Gastroesophageal sphincter (tissue), 4 donors: ENCODE data around the gene TRMT44. TPM values are rescaled to one million over a fixed set of nuclear protein-coding genes. Genes with fewer than 3 reads are reported as not detected.

Source experiments
- ATAC-seq: fragments of 150-250 bp; one replicate; pipeline ENCODE4 v1.9.1; 2016; ENCODE audit warnings: mild to moderate bottlenecking, moderate library complexity
- H3K27ac ChIP-seq, 4 donors: fragments of 200-600 bp; sonication (generic) in 3 of 4; 1 replicate in 3 of 4; 2 replicates in 1 of 4; pipeline ENCODE4 v1.5.1; 2016 to 2019
- H3K27me3 ChIP-seq: fragments of 200-600 bp; sonication (generic); one replicate; pipeline ENCODE4 v1.5.1; 2019
- H3K36me3 ChIP-seq, 2 donors: fragments of 200-600 bp; sonication (generic); one replicate each; pipeline ENCODE4 v1.5.1; 2019; ENCODE audit warnings: control low read depth in 1 of 2
- H3K4me1 ChIP-seq, 3 donors: fragments of 200-600 bp; sonication (generic); 1 replicate in 2 of 3; 2 replicates in 1 of 3; pipeline ENCODE4 v1.5.1; 2016 to 2019; ENCODE audit warnings: control low read depth in 2 of 3
- H3K4me3 ChIP-seq, 2 donors: fragments of 200-600 bp; sonication (generic); one replicate each; pipeline ENCODE4 v1.5.1; 2019; ENCODE audit warnings: mild to moderate bottlenecking in 1 of 2, moderate library complexity in 1 of 2
- H3K9me3 ChIP-seq, 3 donors: fragments of 200-600 bp; sonication (generic); one replicate each; pipeline ENCODE4 v1.5.1; 2017 to 2019; ENCODE audit warnings: control low read depth in 2 of 3
- EP300 ChIP-seq: sonication (generic); formaldehyde crosslinking; IDR thresholded peaks from one replicate; pipeline ENCODE4 v1.6.1; 2017; ENCODE audit warnings: antibody characterized with exemption, mild to moderate bottlenecking
- POLR2A ChIP-seq, 2 donors: fragments of 450-650 bp; IDR thresholded peaks; one replicate each; pipeline ENCODE4 v1.6.1; 2017; ENCODE audit warnings: antibody characterized with exemption in 2 of 2, mild to moderate bottlenecking in 2 of 2, moderate library complexity in 1 of 2
- POLR2AphosphoS5 ChIP-seq: sonication (generic); formaldehyde crosslinking; IDR thresholded peaks from one replicate; pipeline ENCODE4 v1.6.1; 2017; ENCODE audit warnings: antibody characterized with exemption
- WGBS, 2 donors: methylation state at CpG; one replicate each; pipeline ENCODE4 v1.1.5; 2018; ENCODE audit warnings: low coverage in 1 of 2; 5-methylcytosine and 5-hydroxymethylcytosine counted together
- total RNA-seq, 4 donors: library from RNA; depleted of rRNA; stranded (reverse); fragments of >200 nt; gene quantifications; one replicate each; pipeline ENCODE4 v1.1.0, GENCODE V29; 2016
- TF ChIP-seq, protein P1 (sequence below), 4 experiments: fragments of 200-600 bp in 2 of 4; fragments of 450-650 bp in 2 of 4; sonication (generic) in 1 of 4; IDR thresholded peaks; one replicate each; pipeline ENCODE4 v1.5.1; 2017 to 2019; ENCODE audit warnings: antibody characterized with exemption in 4 of 4, mild to moderate bottlenecking in 2 of 4, moderate library complexity in 2 of 4

TRMT44 gene
- total RNA-seq, 4 donors from 2014 or later = 12.0 to 27.9 (median 20.9) TPM

DNA sequence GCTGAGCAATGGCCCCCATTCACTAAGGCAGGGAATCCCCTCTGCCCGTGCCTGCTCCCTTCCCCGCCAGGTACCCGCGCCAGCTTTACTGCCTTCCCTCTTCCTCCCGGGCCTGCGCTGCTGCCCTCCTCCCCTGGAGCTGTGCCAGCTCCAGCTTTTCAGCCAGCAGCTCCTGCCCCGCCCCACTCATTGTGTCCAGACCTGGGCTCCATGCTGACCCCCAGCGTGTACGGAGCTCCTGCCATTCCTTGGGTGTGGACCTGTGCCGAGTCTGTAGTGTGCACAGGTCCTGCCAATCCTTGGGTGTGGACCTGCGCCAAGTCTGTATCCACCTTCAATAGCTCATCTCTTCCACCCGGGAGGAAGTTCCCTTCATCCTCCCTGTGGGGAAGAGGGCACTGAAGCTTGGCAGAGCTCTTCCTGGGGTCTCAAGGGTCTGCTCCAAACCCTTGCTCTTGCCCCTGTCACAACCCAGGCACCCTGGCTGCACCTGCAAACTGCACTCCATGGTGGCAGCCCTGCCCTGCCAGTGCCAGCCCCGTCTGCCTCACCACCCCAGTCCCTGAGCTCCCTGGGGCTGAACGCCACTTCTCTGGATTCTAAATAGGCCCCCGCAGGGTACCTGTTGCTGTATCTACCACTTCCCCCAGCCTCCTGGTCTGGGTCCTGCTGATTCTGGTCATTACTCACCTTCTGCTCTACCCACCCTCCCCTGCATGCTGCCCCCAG, 63.9 kb downstream of the TRMT44 start:
- Histone ChIP-seq H3K27ac (no peak overlapping the region), H3K9me3 (no peaks in the 10 kb centered on the region), H3K27me3 (peaks cover 20% of the 10 kb centered on the region), H3K4me1 (peaks cover 0 to 60% (median 24%) of the 10 kb centered on the region in 3 donors), H3K4me3 (no peak overlapping the region), H3K36me3 (no peaks in the 10 kb centered on the region)
- no peak for ATAC-seq
- WGBS, 2 donors = 54% methylated on average over 9 of the region's 15 CpGs; no CpG with 5 or more reads in 1 of the 2 donors
- TF ChIP-seq, protein P1, sequence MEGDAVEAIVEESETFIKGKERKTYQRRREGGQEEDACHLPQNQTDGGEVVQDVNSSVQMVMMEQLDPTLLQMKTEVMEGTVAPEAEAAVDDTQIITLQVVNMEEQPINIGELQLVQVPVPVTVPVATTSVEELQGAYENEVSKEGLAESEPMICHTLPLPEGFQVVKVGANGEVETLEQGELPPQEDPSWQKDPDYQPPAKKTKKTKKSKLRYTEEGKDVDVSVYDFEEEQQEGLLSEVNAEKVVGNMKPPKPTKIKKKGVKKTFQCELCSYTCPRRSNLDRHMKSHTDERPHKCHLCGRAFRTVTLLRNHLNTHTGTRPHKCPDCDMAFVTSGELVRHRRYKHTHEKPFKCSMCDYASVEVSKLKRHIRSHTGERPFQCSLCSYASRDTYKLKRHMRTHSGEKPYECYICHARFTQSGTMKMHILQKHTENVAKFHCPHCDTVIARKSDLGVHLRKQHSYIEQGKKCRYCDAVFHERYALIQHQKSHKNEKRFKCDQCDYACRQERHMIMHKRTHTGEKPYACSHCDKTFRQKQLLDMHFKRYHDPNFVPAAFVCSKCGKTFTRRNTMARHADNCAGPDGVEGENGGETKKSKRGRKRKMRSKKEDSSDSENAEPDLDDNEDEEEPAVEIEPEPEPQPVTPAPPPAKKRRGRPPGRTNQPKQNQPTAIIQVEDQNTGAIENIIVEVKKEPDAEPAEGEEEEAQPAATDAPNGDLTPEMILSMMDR (IDR thresholded peaks at IDR 0.05) = no peak
- no peak for TF ChIP-seq POLR2A (IDR thresholded peaks at IDR 0.05)
- TF ChIP-seq POLR2AphosphoS5 = no peak
- no peak for TF ChIP-seq EP300

DNA sequence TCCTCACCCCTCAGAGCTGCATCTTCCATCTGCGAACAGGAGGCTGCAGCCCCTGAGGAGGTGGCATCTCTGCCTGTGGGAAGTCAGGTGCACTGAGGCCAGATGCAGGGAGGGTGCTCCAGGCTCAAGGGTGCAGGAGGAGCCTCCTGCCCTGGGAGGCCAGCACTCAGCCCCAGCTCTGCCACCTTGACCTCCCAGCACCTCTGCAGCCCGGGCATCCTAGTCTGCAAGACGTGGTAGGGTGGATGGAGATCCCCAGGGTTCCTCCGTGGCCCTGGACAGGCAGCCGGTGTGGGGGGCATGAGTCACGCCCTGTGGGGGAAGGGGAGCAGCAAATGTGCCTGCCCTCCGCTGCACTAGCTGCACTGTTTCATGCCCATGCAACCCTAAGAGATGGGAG, 64.7 kb downstream of the TRMT44 start:
- ATAC-seq = no peak
- H3K4me1 ChIP-seq = peaks cover 0 to 60% (median 24%) of the 10 kb centered on the region in 3 donors
- no peak overlapping the region for H3K27ac ChIP-seq
- H3K27me3 ChIP-seq = peaks cover 16% of the 10 kb centered on the region
- no peaks in the 10 kb centered on the region for H3K9me3 ChIP-seq
- no peak overlapping the region for H3K4me3 ChIP-seq
- WGBS, 2 donors = no CpG with 5 or more reads among the region's 7 CpGs
- no peaks in the 10 kb centered on the region for H3K36me3 ChIP-seq
- TF ChIP-seq EP300 (no peak), POLR2AphosphoS5 (no peak), POLR2A (IDR thresholded peaks at IDR 0.05) (no peak)
- TF ChIP-seq, protein P1 (IDR thresholded peaks at IDR 0.05) = no peak

DNA sequence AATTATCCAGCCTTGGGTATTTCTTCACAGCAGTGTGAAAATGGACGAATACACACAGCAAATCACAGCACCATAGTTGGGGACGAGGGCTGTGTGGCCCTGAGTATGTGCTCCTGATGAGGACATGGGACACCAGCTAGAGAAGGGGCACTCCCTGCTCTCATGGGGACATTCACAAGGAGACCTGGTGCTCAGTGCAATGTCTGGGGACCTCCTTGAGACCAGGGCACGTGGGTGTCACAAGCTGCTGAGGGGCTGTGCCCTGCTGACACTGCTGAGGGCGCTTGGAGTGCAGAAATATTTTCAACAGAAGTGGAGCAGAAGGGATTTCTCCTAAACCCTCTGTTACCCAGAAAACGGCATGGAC, 65.4 kb downstream of the TRMT44 start:
- H3K4me1 ChIP-seq = peaks cover 0 to 60% (median 24%) of the 10 kb centered on the region in 3 donors
- no peak for TF ChIP-seq POLR2A (IDR thresholded peaks at IDR 0.05)
- no peak for TF ChIP-seq POLR2AphosphoS5
- no peak for TF ChIP-seq EP300
- TF ChIP-seq, protein P1 (IDR thresholded peaks at IDR 0.05) = no peak
- WGBS, 2 donors = no CpG with 5 or more reads among the region's 5 CpGs
- ATAC-seq = no peak
- peaks cover 8% of the 10 kb centered on the region for H3K27me3 ChIP-seq
- H3K9me3 ChIP-seq = no peaks in the 10 kb centered on the region
- H3K27ac ChIP-seq = peak overlapping the region in 3 of 4 donors; percentile 73 to 82 (median 78)
- H3K4me3 ChIP-seq = no peak overlapping the region
- H3K36me3 ChIP-seq = no peaks in the 10 kb centered on the region

DNA sequence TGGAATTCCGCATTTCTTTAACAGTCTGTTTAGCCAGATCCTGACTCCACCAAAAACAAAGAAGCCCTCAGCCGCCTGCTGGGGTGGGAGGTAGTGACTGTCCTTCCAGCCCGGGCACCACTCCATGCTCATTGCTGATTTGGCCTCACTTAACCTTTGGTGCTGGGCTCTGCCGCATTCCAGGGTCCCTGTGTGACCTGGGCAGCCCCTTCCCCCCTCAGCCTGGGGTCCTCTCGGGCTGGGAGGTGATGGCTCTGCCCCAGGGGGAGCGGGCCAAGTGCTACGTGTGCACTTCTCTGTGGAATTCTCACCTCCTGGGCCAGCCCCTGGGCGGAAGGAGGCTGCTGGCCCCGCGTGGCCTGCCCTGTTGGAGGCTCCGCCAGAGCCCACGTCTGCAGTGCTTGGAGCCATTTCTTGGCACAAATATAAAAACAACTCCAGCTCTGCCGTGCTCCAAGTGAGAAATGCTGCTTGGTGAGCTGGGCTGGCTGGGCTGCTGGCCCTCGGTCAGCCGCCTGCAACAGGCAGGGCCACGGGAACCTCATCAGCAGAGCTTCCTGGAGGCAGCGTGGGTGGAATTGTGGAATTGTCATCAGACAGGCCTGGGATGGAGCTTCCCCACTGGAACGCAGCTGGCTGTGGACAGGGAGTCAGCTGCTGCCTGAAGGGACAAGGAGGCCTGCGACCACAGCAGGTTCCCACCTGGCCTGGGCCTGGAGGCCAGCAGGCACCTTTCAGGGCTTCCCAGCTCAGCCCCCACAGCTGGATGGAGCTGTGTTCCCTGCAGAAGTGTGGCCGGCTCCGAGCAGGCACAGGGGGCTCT, 66.0 kb downstream of the TRMT44 start:
- peak; percentile 89 for ATAC-seq
- Histone ChIP-seq H3K27ac (peak overlapping the region; percentile 32 to 82 (median 76)), H3K4me3 (no peak overlapping the region), H3K36me3 (no peaks in the 10 kb centered on the region), H3K4me1 (peaks cover 0 to 60% (median 24%) of the 10 kb centered on the region in 3 donors), H3K27me3 (peaks cover 4% of the 10 kb centered on the region), H3K9me3 (no peaks in the 10 kb centered on the region)
- 0% methylated on average over 1 of the region's 21 CpGs; no CpG with 5 or more reads in 1 of the 2 donors for WGBS, 2 donors
- TF ChIP-seq POLR2AphosphoS5 = peak; percentile 11
- TF ChIP-seq, protein P1 (IDR thresholded peaks at IDR 0.05) = peak in 1 of 4 experiments; percentile 19
- TF ChIP-seq EP300 = no peak
- no peak for TF ChIP-seq POLR2A (IDR thresholded peaks at IDR 0.05)
